ENCODE results near the gene FAM83G.
"Not testable (repeated sequence)": the region's sequence is repeated elsewhere in the genome, so short reads cannot be mapped to it uniquely, and the experiment has no call there.

FAM83G gene

DNA sequence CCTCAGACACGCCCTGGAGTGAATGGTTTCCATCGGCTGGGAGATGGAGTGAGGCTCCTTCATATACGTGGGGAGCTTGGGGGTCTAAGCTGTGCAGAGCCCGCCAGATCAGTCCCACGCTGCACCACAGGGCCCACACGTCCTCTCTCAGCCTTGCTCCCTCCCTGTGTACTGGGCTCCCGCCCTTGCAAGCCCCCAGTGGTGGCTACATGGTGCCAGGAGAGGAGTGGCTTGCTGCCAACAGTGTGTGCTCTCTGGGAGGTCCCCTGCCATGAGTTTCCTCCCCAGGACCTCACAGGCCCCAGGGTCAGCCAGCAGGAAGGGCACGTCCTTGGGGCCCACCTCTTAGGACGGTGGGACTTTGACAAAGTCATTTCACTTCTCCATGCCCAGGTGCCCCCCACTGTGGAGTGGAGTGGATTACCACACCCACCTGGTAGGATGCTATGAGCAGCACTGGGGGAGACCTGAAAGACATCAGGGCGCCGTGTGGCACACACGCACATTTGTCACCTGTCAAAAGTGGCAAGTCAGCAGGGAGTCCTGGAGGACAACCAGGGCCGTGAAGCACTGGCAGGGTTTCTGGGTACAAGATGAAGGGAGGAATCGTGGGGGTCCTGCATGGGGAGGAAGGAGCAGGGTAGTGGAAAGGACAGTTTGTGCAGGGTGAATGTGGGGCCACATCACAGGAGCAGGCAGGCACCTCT, 38.9 kb downstream of the FAM83G start:
- DNase-seq: no peak

DNA sequence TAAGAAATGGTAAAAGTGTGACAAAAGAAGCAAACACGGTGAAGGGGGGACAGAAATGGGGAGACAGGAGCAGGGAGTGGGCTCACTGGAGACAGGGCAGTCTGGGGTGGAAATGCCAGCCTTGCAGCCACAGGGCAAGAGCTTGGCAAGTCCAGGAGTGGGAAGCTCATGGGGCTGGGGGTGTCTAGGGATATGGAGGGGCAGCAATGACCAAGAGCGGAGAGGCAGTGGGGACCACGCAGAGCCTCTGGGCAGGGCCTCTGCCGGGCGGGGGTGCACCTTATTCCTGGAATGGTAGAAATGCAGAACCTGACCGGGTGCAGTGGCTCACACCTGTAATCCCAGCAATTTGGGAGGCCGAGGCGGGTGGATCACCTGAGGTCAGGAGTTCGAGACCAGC, 40.0 kb downstream of the FAM83G start:
- DNase-seq: no peak

DNA sequence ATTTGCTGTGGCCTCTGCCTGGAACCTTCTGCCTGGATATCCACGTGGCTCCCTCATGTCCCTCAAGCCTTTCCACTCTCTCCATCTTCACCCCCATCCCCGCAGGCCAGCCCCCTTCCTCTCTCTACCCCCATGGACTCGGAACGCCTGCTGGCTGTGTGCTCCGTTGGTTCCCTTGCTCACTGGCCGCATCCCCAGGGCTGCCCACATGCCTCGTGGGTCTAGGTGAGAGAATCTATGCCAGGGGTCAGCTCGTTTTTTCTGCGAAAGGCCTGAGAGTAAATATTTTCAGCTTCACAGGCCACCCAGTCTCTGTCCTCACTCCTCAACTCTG, 40.6 kb downstream of the FAM83G start:
- DNase-seq: no peak

DNA sequence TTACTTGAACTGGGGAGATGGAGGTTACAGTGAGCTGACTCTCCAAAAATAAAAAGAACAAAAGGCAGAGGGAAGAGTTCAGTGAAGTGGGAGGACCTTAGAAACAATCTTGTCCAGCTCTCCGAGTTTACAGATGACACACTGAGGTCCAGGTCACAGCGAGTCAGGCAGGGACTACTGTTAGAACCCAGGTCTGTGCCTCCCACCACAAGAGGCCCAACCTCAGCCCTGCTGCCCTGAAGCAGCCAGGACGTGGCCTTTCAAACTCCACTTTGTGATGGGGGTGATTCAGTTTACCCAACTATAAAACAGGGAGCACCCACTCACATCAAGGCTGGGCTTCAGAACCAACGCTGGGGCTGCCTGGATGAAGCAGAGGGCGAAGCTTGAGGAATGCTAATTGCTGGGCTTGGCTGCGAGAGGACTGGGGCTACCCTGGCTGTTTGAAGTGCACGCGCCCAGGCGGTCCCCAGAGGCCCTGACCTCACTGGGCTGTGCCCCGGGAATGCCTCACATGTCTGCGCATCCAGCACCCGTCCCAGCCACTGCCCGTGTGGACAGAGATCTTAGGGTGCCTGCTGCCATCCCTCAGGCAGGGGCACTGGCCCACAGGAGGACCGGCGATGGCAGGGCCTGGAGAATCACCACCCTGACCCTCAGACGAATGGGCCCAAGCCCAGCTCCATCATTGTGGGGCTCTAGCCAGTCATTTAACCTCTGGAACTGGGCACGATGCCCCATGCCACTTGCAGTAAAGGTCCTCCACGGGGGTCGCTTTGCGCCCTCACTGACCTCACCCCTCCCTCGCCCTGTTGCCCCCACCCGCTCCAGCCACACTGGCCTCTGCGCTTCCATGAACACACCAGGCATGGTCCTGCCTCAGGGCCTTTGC, 41.2 kb downstream of the FAM83G start:
- no peak for DNase-seq

DNA sequence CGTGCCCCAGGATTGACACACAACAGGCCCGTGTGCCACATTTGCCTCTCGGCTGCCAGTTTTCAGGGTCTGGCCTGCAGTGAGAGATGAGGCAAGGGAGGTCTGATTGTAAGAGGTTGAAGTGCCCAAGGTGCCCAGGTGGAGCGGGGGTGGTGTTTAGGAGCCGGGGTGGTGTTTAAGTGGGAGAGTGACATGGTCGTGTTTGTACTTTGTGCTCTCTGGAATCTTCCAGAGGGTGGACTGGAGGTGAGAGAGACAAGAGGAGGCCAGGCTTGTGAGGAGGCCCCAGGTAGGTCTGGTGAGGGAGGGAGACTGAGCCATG, 42.1 kb downstream of the FAM83G start:
- DNase-seq: no peak

DNA sequence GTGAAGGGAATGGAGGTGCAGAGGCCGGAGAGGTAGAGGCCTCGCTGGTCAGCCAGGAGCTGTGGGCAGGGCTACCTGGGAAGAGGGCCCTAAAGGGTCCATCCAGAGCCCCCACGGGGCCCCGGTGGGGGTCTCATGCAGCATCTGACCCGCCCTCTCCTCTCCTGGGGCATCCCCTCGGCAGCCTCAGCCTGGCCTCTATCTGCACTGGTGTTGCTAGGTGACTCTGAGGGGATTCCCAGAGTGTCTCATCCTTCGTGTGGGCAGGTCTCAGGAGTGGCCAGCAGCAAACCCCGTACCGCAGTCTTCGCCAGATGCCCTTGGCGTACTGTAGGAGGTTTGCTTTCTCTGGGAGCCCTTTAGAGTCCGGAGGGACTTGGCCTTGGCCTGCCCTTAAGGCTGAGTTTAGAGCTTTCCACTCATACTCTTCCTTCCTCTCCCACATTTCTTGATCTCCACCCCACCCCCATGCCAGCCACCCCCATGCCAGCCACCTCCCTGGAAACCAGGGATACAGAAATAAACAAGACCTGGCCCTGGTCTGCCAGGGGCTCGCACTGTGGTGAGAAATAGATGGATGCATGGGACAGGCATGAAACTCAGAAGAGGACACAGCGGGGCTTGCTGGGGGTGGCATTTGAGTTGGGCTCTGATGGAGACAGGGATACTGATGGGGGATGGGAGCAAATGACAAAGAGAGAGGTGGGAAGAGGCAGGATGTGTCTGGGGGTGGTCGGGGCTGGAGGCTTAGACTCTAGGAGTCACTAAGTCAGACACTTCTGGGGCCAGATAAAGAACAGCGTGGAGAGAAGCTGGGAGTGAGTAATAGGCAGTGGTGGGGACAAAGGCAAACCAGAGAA, 42.7 kb downstream of the FAM83G start:
- no peak for DNase-seq

DNA sequence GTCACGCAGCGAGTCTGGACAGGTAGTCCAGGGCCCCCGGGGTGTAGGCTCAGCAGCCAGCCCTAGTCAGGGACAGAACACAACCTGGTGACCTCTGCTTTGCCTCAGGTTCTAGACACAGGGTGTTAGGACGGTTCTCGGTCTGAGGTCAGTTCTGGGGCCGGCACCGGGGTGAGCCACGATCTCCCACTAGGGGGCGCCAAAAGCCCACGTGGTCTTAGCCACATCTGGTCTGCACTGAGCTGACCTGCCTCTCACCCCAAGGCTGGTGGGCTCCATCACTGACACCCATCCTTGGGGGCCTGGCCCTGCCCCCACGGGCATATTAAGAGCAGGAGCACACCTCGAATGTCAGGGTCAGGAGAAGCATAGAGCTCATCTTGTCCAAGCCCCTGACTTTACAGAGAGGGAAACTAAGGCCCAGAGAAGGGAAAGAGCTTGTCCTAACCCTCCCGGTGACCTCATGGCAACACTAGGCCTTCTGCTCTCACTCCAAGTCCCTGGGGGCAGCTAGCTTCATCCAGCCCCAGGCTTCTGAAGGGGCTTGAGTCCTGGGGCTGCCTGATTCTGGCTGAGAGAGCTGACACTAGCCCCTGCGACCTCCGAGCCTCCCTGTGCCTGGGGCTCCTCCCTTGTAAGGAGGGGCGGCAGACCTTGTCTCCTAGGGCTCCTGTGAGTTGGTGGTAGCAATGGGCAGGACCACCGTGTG, 43.6 kb downstream of the FAM83G start:
- peak; percentile 69 for DNase-seq

DNA sequence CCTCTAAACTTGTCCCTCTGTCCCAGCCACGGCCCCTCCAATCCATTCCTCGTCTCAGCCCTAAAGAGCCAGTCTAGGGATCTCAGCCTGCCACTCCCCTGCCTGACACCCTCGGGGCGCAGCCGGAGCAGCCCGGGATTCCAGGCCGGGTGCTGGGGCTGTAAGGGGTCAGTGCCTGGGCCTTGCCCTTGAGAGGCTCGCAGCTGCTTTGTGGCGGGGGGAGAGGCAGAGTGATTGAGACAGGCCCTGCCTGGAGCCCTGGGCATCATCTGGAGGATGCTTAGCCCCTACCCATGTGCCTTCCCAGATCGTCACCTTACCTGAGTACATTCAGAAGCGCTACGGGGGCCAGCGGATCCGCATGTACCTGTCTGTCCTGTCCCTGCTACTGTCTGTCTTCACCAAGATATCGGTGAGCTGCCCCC, 44.3 kb downstream of the FAM83G start:
- no peak for DNase-seq

DNA sequence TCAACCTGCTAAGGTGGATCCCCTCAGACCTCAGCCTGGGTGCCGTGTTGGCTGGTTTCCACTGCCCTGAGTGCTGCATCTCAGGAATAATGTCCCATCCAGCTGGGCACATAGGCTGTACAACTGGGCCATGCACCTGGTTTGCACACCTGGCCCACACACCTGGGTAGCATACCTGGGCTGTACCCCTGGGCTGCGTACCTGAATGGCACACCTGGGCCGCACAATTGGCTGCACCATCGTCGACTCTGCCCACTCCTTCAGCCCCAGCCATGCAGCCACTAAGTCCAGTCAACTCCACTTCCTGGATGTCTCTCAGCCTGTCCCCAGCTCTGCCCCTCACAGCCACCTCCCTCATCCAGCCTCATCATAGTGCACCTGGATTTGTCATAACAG, 44.7 kb downstream of the FAM83G start:
- DNase-seq: no peak

DNA sequence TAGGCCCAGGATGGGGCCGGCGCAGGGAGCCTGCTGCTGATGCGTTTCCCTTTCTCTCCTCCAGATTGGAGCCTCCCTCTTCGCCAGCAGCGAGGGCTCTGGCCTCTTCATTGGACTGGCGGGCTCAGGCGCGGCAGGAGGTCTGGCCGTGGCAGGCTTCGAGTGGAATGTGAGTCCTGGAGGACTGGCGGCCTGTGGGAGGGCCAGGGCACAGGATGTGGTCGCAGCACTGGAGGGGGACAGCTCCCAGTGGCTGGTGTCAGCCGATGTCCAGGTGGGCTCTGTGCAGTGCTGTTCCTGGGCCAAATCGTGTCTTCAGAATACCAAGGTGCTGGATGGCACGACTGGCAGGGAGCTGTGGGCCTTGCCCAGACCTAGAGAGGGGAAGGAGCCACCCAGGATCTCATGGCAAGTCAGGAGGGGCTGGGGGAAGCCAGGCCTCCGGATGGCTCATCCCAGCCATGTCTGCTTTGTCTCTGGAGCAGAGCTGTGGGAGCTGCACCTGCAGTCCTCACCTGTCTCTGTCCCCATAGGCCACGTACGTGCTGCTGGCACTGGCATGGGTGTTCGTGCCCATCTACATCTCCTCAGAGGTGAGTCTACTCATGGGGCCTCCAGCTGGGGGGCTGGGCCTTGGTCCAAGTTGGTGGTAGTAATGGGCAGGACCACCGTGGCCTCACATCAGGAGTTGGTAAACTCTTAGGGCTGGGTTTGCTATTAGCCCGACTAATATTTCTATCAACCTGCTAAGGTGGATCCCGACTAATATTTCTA, 45.3 kb downstream of the FAM83G start:
- no peak for DNase-seq

DNA sequence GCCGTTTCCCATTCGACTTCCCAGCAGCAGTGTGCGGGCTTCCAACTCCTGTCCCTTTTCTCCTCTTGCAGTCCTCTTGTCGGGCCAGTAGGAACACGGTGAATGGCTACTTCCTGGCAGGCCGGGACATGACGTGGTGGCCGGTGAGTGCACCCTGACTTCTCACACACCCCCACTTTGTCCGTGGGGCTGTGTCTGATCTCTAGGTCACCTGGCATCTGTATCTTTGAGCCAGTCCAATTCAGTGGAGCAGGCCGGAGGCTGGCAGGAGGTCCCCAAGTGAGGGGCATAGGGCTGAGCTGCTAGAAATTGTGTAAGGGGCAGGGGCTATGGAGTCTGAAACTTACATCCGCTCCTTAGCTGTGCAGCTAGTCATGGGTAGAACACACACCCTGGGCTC, 46.0 kb downstream of the FAM83G start:
- DNase-seq: no peak

DNA sequence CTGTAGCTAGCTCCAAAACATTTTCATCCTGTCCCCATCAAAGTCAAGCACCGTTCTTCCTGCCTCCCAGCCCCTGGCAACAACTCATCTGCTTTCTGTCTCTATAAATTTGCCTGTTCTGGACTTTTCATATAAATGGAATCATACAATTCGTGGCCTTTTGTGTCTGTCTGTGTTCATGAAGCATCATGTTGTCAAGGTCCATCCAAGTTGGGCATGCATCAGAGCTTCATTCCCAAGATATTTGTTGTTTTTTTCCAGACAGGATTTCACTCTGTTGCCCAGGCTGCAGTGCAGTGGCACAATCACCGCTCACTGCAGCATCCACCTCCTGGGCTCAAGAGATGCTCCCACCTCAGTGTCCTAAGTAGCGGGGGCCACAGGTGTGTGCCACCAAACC, 46.7 kb downstream of the FAM83G start:
- no peak for DNase-seq

DNA sequence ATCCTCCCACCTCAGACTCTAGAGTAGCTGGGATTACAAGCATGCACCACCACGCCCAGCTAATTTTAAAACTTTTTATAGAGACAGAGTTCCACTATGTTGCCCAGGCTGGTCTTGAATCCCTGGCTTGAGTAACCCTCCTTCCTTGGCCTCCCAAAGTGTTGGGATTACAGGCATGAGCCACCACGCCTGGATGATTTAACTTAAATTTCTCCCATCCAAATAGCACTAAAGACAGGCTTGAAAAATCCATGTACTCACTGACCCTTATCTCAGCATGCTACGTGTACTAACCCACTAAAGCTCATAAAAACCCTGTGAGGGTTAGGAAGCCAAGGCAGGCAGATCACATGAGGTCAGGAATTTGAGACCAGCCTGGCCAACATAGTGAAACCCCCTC, 48.0 kb downstream of the FAM83G start:
- no peak for DNase-seq

DNA sequence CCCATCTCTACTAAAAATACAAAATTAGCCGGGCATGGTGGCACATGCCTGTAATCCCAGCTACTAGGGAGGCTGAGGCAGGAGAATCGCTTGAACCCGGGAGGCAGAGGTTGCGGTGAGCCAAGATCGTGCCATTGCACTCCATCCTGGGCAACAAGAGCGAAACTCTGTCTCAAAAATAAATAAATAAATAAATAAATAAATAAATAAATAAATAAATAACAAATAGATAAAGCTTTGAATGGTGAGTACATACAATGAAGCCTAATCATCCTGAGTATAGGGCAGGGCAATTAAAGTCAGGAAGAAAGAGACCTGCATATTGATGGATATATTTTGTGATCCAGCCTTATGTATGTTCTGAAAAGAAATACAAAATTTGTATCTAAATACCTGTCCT, 48.5 kb downstream of the FAM83G start:
- DNase-seq: not testable (repeated sequence)

DNA sequence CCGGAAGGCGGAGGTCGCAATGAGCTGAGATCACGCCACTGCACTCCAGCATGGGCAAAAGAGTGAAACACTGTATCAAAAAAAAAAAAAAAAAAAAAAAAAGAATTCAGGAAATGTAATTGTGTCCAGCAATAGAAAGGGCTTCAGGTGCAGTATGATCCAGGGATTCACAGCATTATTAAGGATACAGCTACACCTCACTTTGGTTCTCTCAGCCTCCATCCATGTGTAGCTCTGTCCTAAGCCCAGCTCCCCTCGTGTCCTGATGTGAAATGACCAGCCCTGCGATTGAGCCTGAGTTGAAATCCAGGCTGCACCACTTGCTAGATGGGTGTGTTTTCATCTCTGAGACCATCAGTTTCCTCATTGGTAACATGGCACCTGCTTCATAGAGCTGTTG, 49.6 kb downstream of the FAM83G start:
- no peak for DNase-seq

DNA sequence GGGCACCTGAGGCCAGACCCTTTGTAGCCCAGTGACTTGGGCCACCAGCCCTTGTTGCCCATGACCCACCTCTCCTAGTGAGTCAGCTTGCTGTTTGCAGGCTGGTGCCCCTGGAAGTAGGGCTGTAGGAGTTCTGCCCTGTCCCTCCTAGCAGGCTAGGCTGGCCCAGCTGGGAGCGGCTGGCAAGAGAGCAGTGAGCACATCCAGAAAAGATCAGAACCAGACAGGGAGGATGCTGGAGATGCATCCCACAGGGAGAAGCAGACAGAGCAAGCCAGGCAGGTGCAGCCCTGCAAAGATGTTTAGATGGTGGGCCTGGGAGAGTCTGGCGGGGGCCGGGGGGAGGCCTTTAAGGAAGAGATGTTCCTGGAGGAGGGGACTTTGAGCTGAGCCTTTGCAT, 50.2 kb downstream of the FAM83G start:
- DNase-seq: no peak

DNA sequence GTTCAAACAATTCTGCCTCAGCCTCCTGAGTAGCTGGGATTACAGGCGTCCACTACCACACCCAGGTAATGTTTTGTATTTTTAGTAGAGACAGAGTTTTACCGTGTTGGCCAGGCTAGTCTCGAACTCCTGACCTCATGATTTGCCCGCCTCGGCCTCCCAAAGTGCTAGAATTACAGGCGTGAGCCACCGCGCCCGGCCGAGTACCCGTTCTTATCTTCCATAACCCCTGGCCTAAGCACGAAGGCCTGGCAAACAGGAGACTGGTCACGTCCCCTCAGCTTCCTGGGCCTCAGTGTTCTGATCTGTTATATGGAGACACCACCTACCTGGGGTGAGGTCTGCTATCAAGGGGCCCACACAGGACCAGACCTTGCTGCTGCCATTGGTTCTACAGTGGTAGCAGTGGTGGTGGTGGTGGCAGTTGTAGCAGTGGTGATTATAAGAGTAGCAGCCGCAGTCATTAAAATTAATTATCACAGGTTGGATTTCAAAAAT, 51.3 kb downstream of the FAM83G start:
- DNase-seq: no peak

DNA sequence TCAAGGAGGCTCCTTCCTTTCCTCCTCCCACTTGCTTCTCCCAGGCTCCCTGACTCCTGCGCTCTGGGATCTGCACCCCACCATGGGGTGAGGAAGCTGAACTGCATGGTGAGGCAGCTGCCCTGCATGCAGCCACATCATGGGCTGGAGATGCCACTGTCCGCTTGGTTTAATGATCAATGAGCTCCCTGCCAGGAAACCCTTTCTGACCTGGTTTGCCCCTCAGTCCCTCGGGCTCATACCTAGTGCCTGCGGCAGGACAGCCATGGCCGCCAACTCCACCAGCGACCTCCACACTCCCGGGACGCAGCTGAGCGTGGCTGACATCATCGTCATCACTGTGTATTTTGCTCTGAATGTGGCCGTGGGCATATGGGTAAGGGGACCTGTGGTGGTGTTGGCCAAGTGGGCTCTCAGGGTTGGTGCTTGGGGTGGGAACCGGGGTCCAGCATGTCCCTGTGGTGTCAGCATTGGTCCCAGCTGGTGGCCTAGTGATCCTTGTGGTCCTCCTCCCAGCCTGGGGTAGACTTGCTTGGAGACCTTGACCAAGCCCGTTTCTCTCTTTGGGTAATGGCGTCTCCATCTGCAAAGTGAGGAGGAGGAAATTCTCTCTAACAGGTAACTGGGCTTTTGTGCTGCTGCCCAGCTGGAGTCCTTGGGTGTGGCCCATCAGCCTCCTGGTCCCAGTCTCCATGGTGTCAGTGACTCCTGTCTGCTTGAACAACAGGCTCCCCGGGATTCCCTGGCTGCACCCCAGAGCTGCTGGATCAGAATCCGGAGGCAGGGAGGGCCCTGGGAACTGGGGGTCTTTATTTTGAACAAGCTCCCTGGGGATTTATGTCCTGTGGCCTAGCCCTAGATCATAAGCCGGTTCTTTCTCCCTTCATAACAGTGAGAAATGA, 52.4 kb downstream of the FAM83G start, which contains the start of gene SLC5A10:
SLC5A10 (plus strand) TSS at position 225 of the 902 bp plus-strand sequence; CDS start at position 266, 41 bp downstream.
- DNase-seq: no peak

DNA sequence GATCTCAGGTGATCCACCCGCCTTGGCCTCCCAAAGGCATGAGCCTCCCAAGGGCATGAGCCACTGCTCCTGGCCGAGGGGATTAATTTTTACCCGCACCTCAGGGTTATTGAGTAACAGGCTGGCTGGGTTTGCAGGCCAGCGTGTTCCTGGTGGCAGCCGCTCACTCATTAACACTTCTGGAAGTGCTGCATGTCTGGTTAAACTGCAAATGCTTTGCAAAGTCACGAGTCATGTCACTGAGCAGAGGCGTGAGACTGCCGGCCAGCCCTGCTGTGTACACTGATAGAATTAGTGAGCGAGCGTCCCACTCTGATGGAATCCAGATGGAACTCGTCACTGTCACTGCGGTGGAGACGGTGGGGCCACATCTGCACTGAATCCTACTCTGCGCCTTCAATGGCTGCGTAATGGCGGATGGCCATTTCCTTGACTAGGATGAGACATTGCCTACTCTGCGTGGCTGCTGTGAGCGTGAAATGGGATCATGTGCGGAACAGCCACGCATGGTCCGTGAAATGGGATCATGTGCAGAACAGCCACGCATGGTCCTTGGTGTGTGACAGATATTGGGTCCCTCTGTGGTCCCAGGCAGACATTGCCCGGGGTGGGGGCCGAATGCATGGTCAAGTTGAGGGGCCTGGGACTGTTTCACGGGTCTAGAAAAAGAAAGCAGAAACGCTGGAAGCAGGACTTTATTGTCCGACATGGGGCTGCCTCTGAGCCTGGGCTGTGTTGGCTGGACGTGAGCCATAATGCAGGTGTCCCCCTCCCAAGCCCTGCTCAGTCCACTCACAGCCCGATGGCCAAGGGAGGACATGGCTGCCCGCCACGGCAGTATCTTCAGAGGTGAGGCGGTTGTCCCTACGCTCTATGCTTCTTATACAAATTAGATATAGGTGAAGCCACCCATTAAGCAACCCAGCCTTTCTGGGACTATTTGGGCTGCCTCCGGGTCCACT, 53.3 kb downstream of the FAM83G start:
- no peak for DNase-seq

DNA sequence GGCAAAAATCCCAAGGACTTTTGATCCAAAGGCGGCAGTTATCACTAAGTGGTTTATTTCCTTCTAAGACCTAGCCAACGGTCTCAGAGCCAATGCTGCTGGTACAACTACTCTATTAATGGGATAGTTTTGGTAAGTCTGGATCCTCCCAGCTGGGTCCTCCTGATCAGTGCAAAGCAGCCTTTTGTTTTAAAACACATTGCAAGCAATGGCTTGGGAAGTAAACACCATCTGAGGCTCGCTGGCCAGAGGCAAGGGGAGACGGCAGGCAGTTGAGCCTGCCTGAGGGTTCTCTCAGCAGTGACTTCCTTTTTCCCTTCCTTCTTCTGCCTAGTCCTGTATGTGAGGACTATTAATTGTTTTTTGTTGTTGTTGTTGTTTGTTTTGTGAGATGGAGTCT, 54.2 kb downstream of the FAM83G start:
- no peak for DNase-seq
